H1 (cell line): Measurements from ENCODE around the gene GTPBP10. TPM values are rescaled to one million over a fixed set of nuclear protein-coding genes. Genes with fewer than 3 reads are reported as not detected.

ENCODE experiments used
- CTCF ChIA-PET: fragments of 300-600 bp; sonication (Branson Sonifier 250); formaldehyde crosslinking; loops from one replicate; lab custom pipeline; 2021; ENCODE audit not compliant: partially characterized antibody; lab: Charles Lee
- POLR2A ChIA-PET: fragments of 300-600 bp; sonication (Branson Sonifier 250); formaldehyde crosslinking; loops from one replicate; lab custom pipeline; 2021; ENCODE audit warnings: inconsistent platforms; ENCODE audit not compliant: partially characterized antibody; lab: Charles Lee
- DNase-seq, 2 experiments: peaks; one replicate each; pipeline versions ENCODE4 v3.0.0 to v3.0.0-alpha.2; 2010 to 2022; ENCODE audit warnings: low spot score in 2 of 2, low read depth in 1 of 2, mixed read lengths in 1 of 2
- FAIRE-seq: peaks from 2 replicates; lab custom pipeline; 2011; peaks lifted over from hg19 to GRCh38; lab: Jason Lieb, UNC
- H2AFZ ChIP-seq: 2 replicates; pipeline ENCODE4 v1.8.1; 2012; ENCODE audit warnings: low read length, inconsistent platforms
- H2AK5ac ChIP-seq: 2 replicates; pipeline ENCODE4 v1.6.1; 2013; ENCODE audit warnings: low read depth, low read length
- H2BK120ac ChIP-seq: replicated peaks from 2 replicates; pipeline ENCODE3; 2013; ENCODE audit warnings: low read depth, low read length, inconsistent platforms
- H2BK12ac ChIP-seq: 2 replicates; pipeline ENCODE4 v1.6.1; 2013; ENCODE audit warnings: low read depth, low read length
- H2BK15ac ChIP-seq: 2 replicates; pipeline ENCODE4 v1.6.1; 2013; ENCODE audit warnings: low read length
- H2BK20ac ChIP-seq: 2 replicates; pipeline ENCODE4 v1.6.1; 2013; ENCODE audit warnings: low read length
- H2BK5ac ChIP-seq: 2 replicates; pipeline ENCODE4 v1.6.1; 2013; ENCODE audit warnings: low read depth, low read length
- H3K14ac ChIP-seq: 2 replicates; pipeline ENCODE4 v1.6.1; 2013; ENCODE audit warnings: inconsistent platforms; ENCODE audit not compliant: insufficient read length
- H3K18ac ChIP-seq: 2 replicates; pipeline ENCODE4 v1.6.1; 2013; ENCODE audit warnings: low read length; ENCODE audit errors: extremely low read depth
- H3K23ac ChIP-seq: 2 replicates; pipeline ENCODE4 v1.6.1; 2013; ENCODE audit warnings: inconsistent platforms; ENCODE audit not compliant: insufficient read length
- H3K23me2 ChIP-seq: 2 replicates; pipeline ENCODE4 v1.6.1; 2013; ENCODE audit warnings: low read depth, low read length
- H3K27ac ChIP-seq: 2 replicates; pipeline ENCODE4 v1.6.1; 2011; ENCODE audit warnings: low read depth, low read length, inconsistent platforms
- H3K27me3 ChIP-seq, 4 experiments: replicated peaks in 1 of 4; 1 replicate in 1 of 4; 2 replicates in 3 of 4; pipeline versions ENCODE4 v1.6.1 to v1.8.1; 2011 to 2013; ENCODE audit warnings: low read length in 3 of 4, mild to moderate bottlenecking in 3 of 4, inconsistent platforms in 2 of 4, mixed read lengths in 2 of 4, moderate library complexity in 1 of 4; ENCODE audit not compliant: control insufficient read depth in 3 of 4, insufficient read depth in 3 of 4; ENCODE audit errors: extremely low read depth in 1 of 4
- H3K36me3 ChIP-seq, 4 experiments: 2 replicates each; pipeline versions ENCODE4 v1.6.1 to v1.8.1; 2011 to 2013; ENCODE audit warnings: mild to moderate bottlenecking in 4 of 4, low read length in 3 of 4, moderate library complexity in 2 of 4, control low read depth in 1 of 4, inconsistent platforms in 1 of 4; ENCODE audit not compliant: insufficient read depth in 4 of 4, control insufficient read depth in 2 of 4
- H3K4ac ChIP-seq: replicated peaks from 2 replicates; pipeline ENCODE3; 2013; ENCODE audit warnings: low read length, low read depth, mixed read lengths, inconsistent platforms; ENCODE audit not compliant: insufficient read length
- H3K4me1 ChIP-seq, 4 experiments: replicated peaks in 1 of 4; 1 replicate in 1 of 4; 2 replicates in 3 of 4; pipeline versions ENCODE4 v1.6.1 to v1.8.1; 2011 to 2013; ENCODE audit warnings: low read length in 3 of 4, inconsistent platforms in 2 of 4, mixed read lengths in 1 of 4; ENCODE audit not compliant: insufficient read depth in 4 of 4, control insufficient read depth in 3 of 4
- H3K4me2 ChIP-seq, 2 experiments: 2 replicates each; pipeline versions ENCODE4 v1.6.1 to v1.8.1; 2011 to 2013; ENCODE audit warnings: low read depth in 2 of 2, low read length in 2 of 2, control low read depth in 1 of 2, inconsistent platforms in 1 of 2, mild to moderate bottlenecking in 1 of 2; ENCODE audit not compliant: insufficient read depth in 1 of 2
- H3K4me3 ChIP-seq, 4 experiments: fragments of 200-600, 300-600 bp in 1 of 4; sonication (generic), shearing (Covaris generic), sonication (Bioruptor Twin) in 1 of 4; 2 replicates each; pipeline versions ENCODE4 v1.5.1 to v1.8.1; 2011 to 2016; ENCODE audit warnings: low read length in 4 of 4, low read depth in 3 of 4, control low read depth in 2 of 4, inconsistent platforms in 2 of 4, mild to moderate bottlenecking in 2 of 4, mixed read lengths in 1 of 4, moderate library complexity in 1 of 4; ENCODE audit not compliant: insufficient read depth in 2 of 4; ENCODE audit errors: extremely low read depth in 1 of 4
- H3K56ac ChIP-seq: replicated peaks from 2 replicates; pipeline ENCODE3; 2013; ENCODE audit warnings: low read depth, mild to moderate bottlenecking, mixed read lengths, low read length, inconsistent platforms; ENCODE audit not compliant: insufficient read length
- H3K79me1 ChIP-seq: 2 replicates; pipeline ENCODE4 v1.6.1; 2013; ENCODE audit warnings: low read depth, low read length, control low read depth
- H3K79me2 ChIP-seq, 2 experiments: 2 replicates each; pipeline versions ENCODE4 v1.6.1 to v1.8.1; 2012 to 2013; ENCODE audit warnings: low read length in 2 of 2, mild to moderate bottlenecking in 2 of 2, inconsistent platforms in 1 of 2; ENCODE audit not compliant: insufficient read depth in 2 of 2, control insufficient read depth in 1 of 2
- H3K9ac ChIP-seq, 4 experiments: replicated peaks in 1 of 4; 1 replicate in 1 of 4; 2 replicates in 3 of 4; pipeline versions ENCODE4 v1.6.1 to v1.8.1; 2011 to 2013; ENCODE audit warnings: low read depth in 3 of 4, low read length in 3 of 4, control low read depth in 2 of 4, mild to moderate bottlenecking in 2 of 4, moderate library complexity in 2 of 4, inconsistent platforms in 1 of 4; ENCODE audit errors: extremely low read depth in 1 of 4
- H3K9me3 ChIP-seq, 2 experiments: 2 replicates each; pipeline versions ENCODE4 v1.6.1 to v1.8.1; 2012 to 2013; ENCODE audit warnings: mild to moderate bottlenecking in 2 of 2, moderate library complexity in 2 of 2, control low read depth in 1 of 2, inconsistent platforms in 1 of 2, low read depth in 1 of 2, low read length in 1 of 2, mixed read lengths in 1 of 2; ENCODE audit not compliant: insufficient read depth in 2 of 2
- H4K20me1 ChIP-seq, 2 experiments: replicated peaks in 1 of 2; 2 replicates each; pipeline versions ENCODE3 to v1.8.1; 2011 to 2013; ENCODE audit warnings: inconsistent platforms in 2 of 2, low read length in 2 of 2, mild to moderate bottlenecking in 1 of 2; ENCODE audit not compliant: insufficient read depth in 2 of 2, control insufficient read depth in 1 of 2
- H4K5ac ChIP-seq: 2 replicates; pipeline ENCODE4 v1.6.1; 2013; ENCODE audit warnings: low read length, low read depth, mixed read lengths, inconsistent platforms; ENCODE audit not compliant: insufficient read length
- H4K8ac ChIP-seq: 2 replicates; pipeline ENCODE4 v1.8.0; 2013; ENCODE audit warnings: mild to moderate bottlenecking, moderate library complexity, low read length, inconsistent platforms; ENCODE audit not compliant: insufficient read depth; ENCODE audit errors: extremely low read depth
- H4K91ac ChIP-seq: replicated peaks from 2 replicates; pipeline ENCODE3; 2013; ENCODE audit warnings: low read length, mixed read lengths, inconsistent platforms; ENCODE audit not compliant: insufficient read length
- BACH1 ChIP-seq: IDR thresholded peaks from 2 replicates; pipeline ENCODE4 v1.6.1; 2012; ENCODE audit warnings: low read length, improper control_type of control experiment
- CHD1 ChIP-seq: IDR thresholded peaks from 2 replicates; pipeline ENCODE4 v1.6.1; 2012; ENCODE audit warnings: low read depth, low read length, improper control_type of control experiment
- CTCF ChIP-seq, 3 experiments: IDR thresholded peaks; 1 replicate in 2 of 3; 2 replicates in 1 of 3; pipeline versions ENCODE4 v1.5.1 to v1.6.1; 2011; ENCODE audit warnings: low read length in 3 of 3, mild to moderate bottlenecking in 3 of 3, inconsistent platforms in 2 of 3, low read depth in 1 of 3, moderate library complexity in 1 of 3; ENCODE audit not compliant: insufficient read depth in 1 of 3; ENCODE audit errors: control extremely low read depth in 1 of 3
- EGR1 ChIP-seq: IDR thresholded peaks from 2 replicates; pipeline ENCODE4 v1.6.1; 2011; ENCODE audit warnings: low read depth, low read length, borderline replicate concordance
- SIRT6 ChIP-seq: IDR thresholded peaks from one replicate; pipeline ENCODE4 v1.7.1; 2012; ENCODE audit warnings: low read length, inconsistent platforms
- SP2 ChIP-seq: IDR thresholded peaks from 2 replicates; pipeline ENCODE4 v1.6.1; 2012; ENCODE audit warnings: mild to moderate bottlenecking, low read length, inconsistent platforms
- USF2 ChIP-seq: IDR thresholded peaks from 2 replicates; pipeline ENCODE4 v1.6.1; 2011; ENCODE audit warnings: low read length, improper control_type of control experiment
- WGBS, 2 experiments: shearing (Covaris generic) in 1 of 2; methylation state at CpG; one replicate each; pipeline versions ENCODE4 v1.1.6 to v1.1.7; 2013 to 2015; ENCODE audit warnings: low lambda C conversion rate in 2 of 2, mixed read lengths in 2 of 2, inconsistent platforms in 1 of 2, low coverage in 1 of 2, missing lambda C conversion rate in 1 of 2; ENCODE audit not compliant: insufficient replicate concordance in 2 of 2, insufficient coverage in 1 of 2, insufficient read length in 1 of 2; ENCODE audit errors: extremely low coverage in 1 of 2, missing lambda C conversion rate in 1 of 2; 5-methylcytosine and 5-hydroxymethylcytosine counted together
- polyA plus RNA-seq, 7 experiments: library from polyadenylated mRNA; depleted of rRNA in 3 of 7; stranded (reverse) in 5 of 7; unstranded in 2 of 7; fragments of >200 nt in 5 of 7; fragments of 200-250 nt in 2 of 7; gene quantifications; 1 replicate in 5 of 7; 2 replicates in 1 of 7; 4 replicates in 1 of 7; pipeline versions ENCODE4 v1.2.1 to v1.2.3, GENCODE V29; 2011 to 2013; ENCODE audit warnings: missing spikeins in 2 of 7, mixed read lengths in 2 of 7
- total RNA-seq: library from RNA; stranded (reverse); fragmentation: NEBNext Ultra II Directional; extraction: Animal tissue kit (Norgen Biotek cat#: 25700); gene quantifications from 2 replicates; pipeline ENCODE4 v1.2.1, GENCODE V29; 2021

The GTPBP10 gene
- total and polyA plus RNA-seq, 2 of the 8 experiments (the other 6 are each of a cell fraction or from before 2014, with no cell fraction given), result 4.4 to 21.2 TPM

- H3K79me2 ChIP-seq, result no peaks in the 10 kb centered on the region
- DNase-seq (no peak), FAIRE-seq (no peak)
- ChIA-PET CTCF (interaction anchor here (0.6 to 1.8 kb wide), 6 partner anchors 9 to 681 kb away, joined by 3 to 11 read pairs (median 3); no protein-coding TSS in a partner anchor), POLR2A (no interaction called here)
- no peaks in the 10 kb centered on the region for H4K20me1 ChIP-seq
- H3K23me2 ChIP-seq, result no peaks in the 10 kb centered on the region
- H2AFZ ChIP-seq, result no peak overlapping the region
- no peak overlapping the region for H2BK15ac ChIP-seq
- no peak overlapping the region for H3K14ac ChIP-seq
- H4K5ac ChIP-seq, result no peak overlapping the region
- H2AK5ac ChIP-seq, result no peak overlapping the region
- no peak overlapping the region for H3K4ac ChIP-seq
- H3K56ac ChIP-seq, result no peak overlapping the region
- H2BK20ac ChIP-seq, result no peak overlapping the region
- H3K4me3 ChIP-seq, result no peak overlapping the region
- H3K4me2 ChIP-seq, result no peak overlapping the region
- H3K27me3 ChIP-seq, result no peaks in the 10 kb centered on the region
- H3K4me1 ChIP-seq, result no peaks in the 10 kb centered on the region
- H2BK5ac ChIP-seq, result no peak overlapping the region
- no peak overlapping the region for H3K18ac ChIP-seq
- no peaks in the 10 kb centered on the region for H3K9me3 ChIP-seq
- H4K8ac ChIP-seq, result no peak overlapping the region
- H3K79me1 ChIP-seq, result no peaks in the 10 kb centered on the region
- H4K91ac ChIP-seq, result no peak overlapping the region
- no peak overlapping the region for H3K27ac ChIP-seq
- no peak overlapping the region for H3K23ac ChIP-seq
- H3K36me3 ChIP-seq, result no peaks in the 10 kb centered on the region
- H3K9ac ChIP-seq, result no peak overlapping the region
- WGBS, 2 experiments, result 91% methylated on average over 1 of the region's 1 CpG; no CpG with 5 or more reads in 1 of the 2 experiments
- no peak overlapping the region for H2BK120ac ChIP-seq
- H2BK12ac ChIP-seq, result no peak overlapping the region
- TF ChIP-seq SP2 (no peak), USF2 (no peak), CHD1 (no peak), EGR1 (no peak), CTCF (IDR thresholded peaks at IDR 0.05; ENCODE audit: control extremely low read depth in 1 of 3, insufficient read depth in 1 of 3, low read depth in 1 of 3, low read length in 3 of 3) (no peak), BACH1 (no peak), SIRT6 (no peak)
Measured at GRCh38 chr7:90303241-90303640, 43.3 kb upstream of the GTPBP10 start.
